Mucosa of rectum (tissue), 2 donors: ENCODE measurements around the gene GNAL.

Source experiments
- H3K27ac ChIP-seq, 2 donors: one replicate each; pipeline ENCODE4 v1.7.0; 2013; ENCODE audit warnings: inconsistent platforms in 2 of 2, low read depth in 2 of 2, low read length in 2 of 2
- H3K27me3 ChIP-seq, 2 donors: one replicate each; pipeline ENCODE4 v1.7.0; 2013; ENCODE audit warnings: low read length in 2 of 2; ENCODE audit not compliant: control insufficient read depth in 2 of 2, insufficient read depth in 2 of 2
- H3K36me3 ChIP-seq, 2 donors: one replicate each; pipeline ENCODE4 v1.7.0; 2013; ENCODE audit warnings: low read length in 2 of 2; ENCODE audit not compliant: control insufficient read depth in 2 of 2, insufficient read depth in 2 of 2
- H3K4me1 ChIP-seq, 2 donors: one replicate each; pipeline ENCODE4 v1.7.0; 2013; ENCODE audit warnings: low read length in 2 of 2, mild to moderate bottlenecking in 1 of 2; ENCODE audit not compliant: control insufficient read depth in 2 of 2, insufficient read depth in 2 of 2
- H3K4me3 ChIP-seq, 2 donors: one replicate each; pipeline ENCODE4 v1.7.0; 2013; ENCODE audit warnings: low read length in 2 of 2
- H3K9ac ChIP-seq, 2 donors: one replicate each; pipeline ENCODE4 v1.7.0; 2013; ENCODE audit warnings: low read length in 2 of 2, low read depth in 1 of 2, mild to moderate bottlenecking in 1 of 2
- H3K9me3 ChIP-seq, 2 donors: one replicate each; pipeline ENCODE4 v1.7.0; 2013; ENCODE audit warnings: low read length in 2 of 2; ENCODE audit not compliant: control insufficient read depth in 2 of 2
- donor health status: healthy.
- donor health status: Normal muscosa, but diverticular disease.

Gene GNAL

GRCh38 chr18:11800566-11801334 lies 111.7 kb downstream of the GNAL start:
- no peak overlapping the region for H3K9ac ChIP-seq
- H3K4me3 ChIP-seq, result no peak overlapping the region
- no peaks in the 10 kb centered on the region for H3K9me3 ChIP-seq
- H3K4me1 ChIP-seq, result no peaks in the 10 kb centered on the region
- H3K36me3 ChIP-seq, result no peaks in the 10 kb centered on the region
- no peaks in the 10 kb centered on the region for H3K27me3 ChIP-seq
- no peak overlapping the region for H3K27ac ChIP-seq

GRCh38 chr18:11801573-11801972 lies 112.5 kb downstream of the GNAL start:
- Histone ChIP-seq H3K9ac (no peak overlapping the region), H3K9me3 (no peaks in the 10 kb centered on the region), H3K27me3 (no peaks in the 10 kb centered on the region), H3K36me3 (no peaks in the 10 kb centered on the region), H3K4me1 (no peaks in the 10 kb centered on the region), H3K4me3 (no peak overlapping the region), H3K27ac (no peak overlapping the region)

GRCh38 chr18:11802158-11802557 lies 113.1 kb downstream of the GNAL start:
- Histone ChIP-seq H3K9ac (no peak overlapping the region), H3K4me3 (no peak overlapping the region), H3K27ac (no peak overlapping the region), H3K9me3 (no peaks in the 10 kb centered on the region), H3K36me3 (no peaks in the 10 kb centered on the region), H3K27me3 (no peaks in the 10 kb centered on the region), H3K4me1 (no peaks in the 10 kb centered on the region)

GRCh38 chr18:11802586-11802985 lies 113.5 kb downstream of the GNAL start:
- H3K36me3 ChIP-seq, result no peaks in the 10 kb centered on the region
- H3K27ac ChIP-seq, result no peak overlapping the region
- no peak overlapping the region for H3K4me3 ChIP-seq
- no peak overlapping the region for H3K9ac ChIP-seq
- no peaks in the 10 kb centered on the region for H3K4me1 ChIP-seq
- no peaks in the 10 kb centered on the region for H3K27me3 ChIP-seq
- no peaks in the 10 kb centered on the region for H3K9me3 ChIP-seq

GRCh38 chr18:11807233-11807632 lies 118.2 kb downstream of the GNAL start:
- H3K27ac ChIP-seq, result no peak overlapping the region
- H3K27me3 ChIP-seq, result no peaks in the 10 kb centered on the region
- no peaks in the 10 kb centered on the region for H3K36me3 ChIP-seq
- no peaks in the 10 kb centered on the region for H3K4me1 ChIP-seq
- no peak overlapping the region for H3K4me3 ChIP-seq
- no peaks in the 10 kb centered on the region for H3K9me3 ChIP-seq
- no peak overlapping the region for H3K9ac ChIP-seq

- Histone ChIP-seq H3K27ac (no peak overlapping the region), H3K4me3 (no peak overlapping the region), H3K9ac (no peak overlapping the region), H3K36me3 (no peaks in the 10 kb centered on the region), H3K4me1 (no peaks in the 10 kb centered on the region), H3K9me3 (no peaks in the 10 kb centered on the region), H3K27me3 (no peaks in the 10 kb centered on the region)
These were observed 119.2 kb downstream of the GNAL start for GRCh38 chr18:11808001-11808855.

GRCh38 chr18:11809895-11810294 lies 120.8 kb downstream of the GNAL start:
- Histone ChIP-seq H3K27me3 (no peaks in the 10 kb centered on the region), H3K36me3 (no peaks in the 10 kb centered on the region)

GRCh38 chr18:11810379-11810778 lies 121.3 kb downstream of the GNAL start:
- Histone ChIP-seq H3K4me3 (no peak overlapping the region), H3K36me3 (no peaks in the 10 kb centered on the region), H3K9me3 (no peaks in the 10 kb centered on the region), H3K9ac (no peak overlapping the region), H3K4me1 (no peaks in the 10 kb centered on the region), H3K27ac (no peak overlapping the region), H3K27me3 (no peaks in the 10 kb centered on the region)

More at GRCh38 chr18:11809895-11810294, 120.8 kb downstream of the GNAL start:
- Histone ChIP-seq H3K9me3 (no peaks in the 10 kb centered on the region), H3K4me3 (no peak overlapping the region), H3K4me1 (no peaks in the 10 kb centered on the region), H3K9ac (no peak overlapping the region), H3K27ac (no peak overlapping the region)

- H3K9ac ChIP-seq, result no peak overlapping the region
- no peak overlapping the region for H3K27ac ChIP-seq
- H3K27me3 ChIP-seq, result no peaks in the 10 kb centered on the region
These were observed 121.9 kb downstream of the GNAL start for GRCh38 chr18:11811009-11811408.

GRCh38 chr18:11817229-11817628 lies 128.2 kb downstream of the GNAL start:
- no peak overlapping the region for H3K4me3 ChIP-seq
- no peaks in the 10 kb centered on the region for H3K4me1 ChIP-seq
- no peak overlapping the region for H3K9ac ChIP-seq
- no peaks in the 10 kb centered on the region for H3K9me3 ChIP-seq
- no peak overlapping the region for H3K27ac ChIP-seq
- no peaks in the 10 kb centered on the region for H3K36me3 ChIP-seq
- H3K27me3 ChIP-seq, result no peaks in the 10 kb centered on the region

More at GRCh38 chr18:11811009-11811408, 121.9 kb downstream of the GNAL start:
- no peak overlapping the region for H3K4me3 ChIP-seq
- no peaks in the 10 kb centered on the region for H3K36me3 ChIP-seq
- H3K9me3 ChIP-seq, result no peaks in the 10 kb centered on the region
- H3K4me1 ChIP-seq, result no peaks in the 10 kb centered on the region
